SU-DHL-6 (cell line): ENCODE results near the gene FANCD2.

ENCODE experiments used
- H2AFZ ChIP-seq: fragments of 200-600 bp; sonication (generic); 2 replicates; pipeline ENCODE4 v1.6.1; 2014; ENCODE audit warnings: low read depth, mild to moderate bottlenecking, moderate library complexity, mixed read lengths, antibody characterized with exemption, low read length; ENCODE audit not compliant: severe bottlenecking
- H3F3A ChIP-seq: fragments of 200-600 bp; shearing (Covaris generic); 2 replicates; pipeline ENCODE4 v1.6.0; 2016; ENCODE audit warnings: antibody characterized with exemption, mild to moderate bottlenecking; ENCODE audit not compliant: insufficient read depth
- H3K27ac ChIP-seq: fragments of 200-600 bp; sonication (generic); 2 replicates; pipeline ENCODE4 v1.5.1; 2016; ENCODE audit warnings: low read depth, mild to moderate bottlenecking, low read length, moderate library complexity, mixed read lengths
- H3K27me3 ChIP-seq: fragments of 200-600 bp; sonication (generic), shearing (Covaris generic); 2 replicates; pipeline ENCODE4 v1.6.0; 2014; ENCODE audit warnings: mild to moderate bottlenecking, low read length
- H3K36me3 ChIP-seq: fragments of 200-600 bp; sonication (generic); 2 replicates; pipeline ENCODE4 v1.6.1; 2014; ENCODE audit warnings: mild to moderate bottlenecking, low read length, mixed read lengths
- H3K4me2 ChIP-seq: fragments of 300-600, 200-600 bp; shearing (Covaris generic), sonication (generic); 2 replicates; pipeline ENCODE4 v1.6.0; 2014; ENCODE audit warnings: low read length, low read depth, mild to moderate bottlenecking; ENCODE audit not compliant: poor library complexity, severe bottlenecking
- H3K4me3 ChIP-seq: fragments of 200-600 bp; sonication (generic); 2 replicates; pipeline ENCODE4 v1.5.1; 2014; ENCODE audit warnings: antibody characterized with exemption, low read length, mild to moderate bottlenecking, mixed read lengths; ENCODE audit not compliant: insufficient read depth, poor library complexity, severe bottlenecking
- H3K79me2 ChIP-seq: fragments of 200-600 bp; sonication (generic); 2 replicates; pipeline ENCODE4 v1.6.1; 2014; ENCODE audit warnings: mild to moderate bottlenecking, low read length, moderate library complexity; ENCODE audit not compliant: insufficient read depth
- H3K9ac ChIP-seq: fragments of 200-600 bp; sonication (generic); 2 replicates; pipeline ENCODE4 v1.7.0; 2014; ENCODE audit warnings: mild to moderate bottlenecking, low read length
- H3K9me2 ChIP-seq: fragments of 200-600 bp; sonication (generic); replicated peaks from 2 replicates; pipeline ENCODE4 v1.6.1; 2014; ENCODE audit warnings: low read length; ENCODE audit not compliant: insufficient read depth
- H3K9me3 ChIP-seq: fragments of 200-600 bp; sonication (generic); 2 replicates; pipeline ENCODE4 v1.6.1; 2014; ENCODE audit warnings: low read length, mixed read lengths; ENCODE audit not compliant: insufficient read depth
- H4K20me1 ChIP-seq: fragments of 200-600 bp; sonication (generic); 2 replicates; pipeline ENCODE4 v1.6.1; 2014; ENCODE audit warnings: low read depth, mild to moderate bottlenecking, antibody characterized with exemption, low read length, moderate library complexity, mixed read lengths
- CTCF ChIP-seq: fragments of 200-600 bp; sonication (generic); IDR thresholded peaks from one replicate; pipeline ENCODE4 v1.5.1; 2017; ENCODE audit warnings: antibody characterized with exemption, mild to moderate bottlenecking, low read length, moderate library complexity; ENCODE audit not compliant: insufficient read depth, poor library complexity, severe bottlenecking
- EZH2phosphoT487 ChIP-seq: fragments of 200-600 bp; sonication (generic), shearing (Covaris generic); conservative IDR thresholded peaks from 2 replicates; pipeline ENCODE4 v1.6.1; 2018; ENCODE audit warnings: mild to moderate bottlenecking, antibody characterized with exemption, low read length, moderate library complexity, mixed read lengths

FANCD2 gene

GRCh38 chr3:10137178-10137577 lies 110.9 kb downstream of the FANCD2 start:
- no peaks in the 10 kb centered on the region for H3K27me3 ChIP-seq
- no peak overlapping the region for H3K4me2 ChIP-seq
- no peaks in the 10 kb centered on the region for H3K9me3 ChIP-seq
- peaks cover 3% of the 10 kb centered on the region; the same call in 1 of the 2 replicates for H3K79me2 ChIP-seq
- TF ChIP-seq EZH2phosphoT487: no peak
- no peak for TF ChIP-seq CTCF
- no peaks in the 10 kb centered on the region for H3F3A ChIP-seq
- H3K36me3 ChIP-seq: no peaks in the 10 kb centered on the region
- H2AFZ ChIP-seq: no peak overlapping the region
- H4K20me1 ChIP-seq: no peaks in the 10 kb centered on the region
- H3K9ac ChIP-seq: no peak overlapping the region
- H3K9me2 ChIP-seq: no peaks in the 10 kb centered on the region
- H3K27ac ChIP-seq: no peak overlapping the region
- H3K4me3 ChIP-seq: no peak overlapping the region

GRCh38 chr3:10140996-10141546 lies 114.8 kb downstream of the FANCD2 start:
- Histone ChIP-seq H3K9me2 (no peaks in the 10 kb centered on the region), H3F3A (no peaks in the 10 kb centered on the region; the same call in 1 of the 2 replicates), H3K27me3 (no peaks in the 10 kb centered on the region), H2AFZ (peak overlapping the region; percentile 86), H3K27ac (no peak overlapping the region), H3K9ac (peak overlapping the region; percentile 77; the same call in 1 of the 2 replicates), H3K79me2 (peaks cover 41% of the 10 kb centered on the region), H4K20me1 (0 out of 2 replicates have a peak, but pooled peaks cover 5% of the 10 kb centered on the region), H3K9me3 (no peaks in the 10 kb centered on the region), H3K4me3 (no peak overlapping the region), H3K36me3 (no peaks in the 10 kb centered on the region), H3K4me2 (peak overlapping the region; percentile 76)
- no peak for TF ChIP-seq CTCF
- no peak for TF ChIP-seq EZH2phosphoT487

- Histone ChIP-seq H3K27ac (peak overlapping the region; percentile 49; the same call in 1 of the 2 replicates), H3F3A (no peaks in the 10 kb centered on the region; the same call in 1 of the 2 replicates), H3K27me3 (no peaks in the 10 kb centered on the region), H3K9ac (peak overlapping the region; percentile 77), H3K4me2 (peak overlapping the region; percentile 76), H3K79me2 (peaks cover 59% of the 10 kb centered on the region), H3K36me3 (no peaks in the 10 kb centered on the region), H4K20me1 (0 out of 2 replicates have a peak, but pooled peaks cover 5% of the 10 kb centered on the region), H2AFZ (no peak overlapping the region), H3K4me3 (peak overlapping the region; percentile 68), H3K9me3 (no peaks in the 10 kb centered on the region), H3K9me2 (no peaks in the 10 kb centered on the region)
- TF ChIP-seq CTCF: no peak
- TF ChIP-seq EZH2phosphoT487: no peak
Observed at GRCh38 chr3:10142707-10143560, 116.7 kb downstream of the FANCD2 start.
